ENCODE results near the gene ANKRD33B.
"Not testable (repeated sequence)": the region's sequence is repeated elsewhere in the genome, so short reads cannot be mapped to it uniquely, and the experiment has no call there.

Gene ANKRD33B

GRCh38 chr5:10537624-10538023 is 26.2 kb upstream of the ANKRD33B start:
- no peak for DNase-seq (ENCODE audit: low spot score)

- no peak for DNase-seq (ENCODE audit: low spot score)
These were observed 25.6 kb upstream of the ANKRD33B start for GRCh38 chr5:10538103-10538788.

DNA sequence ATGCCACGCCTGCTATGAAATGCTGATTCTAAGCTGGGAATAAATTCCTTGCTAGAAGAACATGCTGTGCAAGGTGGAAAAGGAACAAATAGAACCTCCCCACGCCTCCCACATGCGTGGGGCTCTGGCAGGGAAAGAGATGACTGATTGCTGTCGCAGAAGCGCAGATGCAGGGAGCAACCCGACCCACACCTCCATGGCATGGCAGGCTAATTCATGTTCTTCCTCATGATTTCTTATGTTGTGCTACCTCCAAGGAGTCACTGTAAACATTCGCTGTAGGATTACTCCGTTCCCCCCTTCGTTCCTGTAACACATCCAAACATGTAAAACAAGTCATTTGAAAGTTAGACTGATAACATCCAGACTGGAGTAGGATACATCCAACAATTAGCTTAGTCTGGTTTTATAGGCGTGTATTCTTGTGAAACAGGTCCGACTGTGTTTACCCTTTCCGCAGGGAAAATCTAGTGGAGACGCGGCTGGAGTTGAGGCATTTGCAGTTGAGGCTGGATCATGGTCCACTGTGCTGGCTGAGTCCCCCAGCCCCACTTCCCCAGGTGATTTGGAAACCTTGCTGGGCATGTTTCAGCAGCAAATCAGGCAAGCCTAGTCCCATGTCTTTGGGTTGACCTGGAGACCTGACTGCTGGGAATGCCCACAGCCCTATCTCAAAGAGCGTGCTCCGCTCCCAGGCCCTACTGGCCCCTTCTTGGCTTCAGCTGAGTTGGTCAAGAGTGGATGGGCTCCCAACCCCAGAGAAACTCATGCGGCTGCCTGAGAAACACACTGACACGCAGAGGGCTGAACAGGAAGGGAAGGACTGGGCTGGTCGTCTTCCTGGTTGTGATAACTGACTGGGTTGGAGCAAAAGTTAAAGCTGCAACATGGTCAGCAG is 24.8 kb upstream of the ANKRD33B start:
- DNase-seq (ENCODE audit: low spot score) = no peak

- no peak for DNase-seq (ENCODE audit: low spot score)
These were observed 24.2 kb upstream of the ANKRD33B start for GRCh38 chr5:10539687-10539998.

- DNase-seq (ENCODE audit: low spot score) = no peak
These were observed 23.8 kb upstream of the ANKRD33B start for GRCh38 chr5:10540036-10540544.

DNA sequence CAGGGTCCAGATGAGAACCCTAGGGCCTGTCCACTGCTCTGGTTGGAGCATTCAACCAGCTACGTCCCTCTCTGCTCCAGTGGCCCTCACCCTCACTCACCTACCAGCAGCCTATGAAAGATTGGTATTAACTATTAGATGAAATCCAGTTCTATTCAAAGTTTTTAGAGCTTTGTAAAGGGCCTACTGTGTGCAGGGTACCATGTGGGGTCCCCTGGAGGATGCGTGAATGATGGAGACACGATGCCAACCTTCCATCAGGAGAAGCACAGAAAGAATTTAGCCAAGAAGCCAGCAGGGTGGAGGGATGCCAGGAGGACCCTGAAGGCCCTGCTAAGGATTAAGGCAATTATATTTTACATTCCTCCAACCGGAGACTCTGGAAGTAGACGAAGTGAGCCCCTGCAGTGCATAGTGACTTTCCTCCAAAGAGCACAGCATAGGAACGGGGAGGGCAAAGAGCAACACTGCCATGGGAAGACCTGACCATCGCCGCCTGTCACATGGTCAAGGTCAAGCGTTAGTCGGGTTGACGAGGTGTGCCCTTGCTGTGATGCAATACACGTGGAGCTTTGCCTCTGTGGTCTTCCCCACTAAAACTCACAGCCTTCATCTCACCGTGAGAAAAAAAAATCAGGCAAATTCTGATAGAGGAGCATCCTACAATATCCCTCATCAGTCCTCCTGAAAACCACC is 22.8 kb upstream of the ANKRD33B start:
- no peak for DNase-seq (ENCODE audit: low spot score)

- no peak for DNase-seq (ENCODE audit: low spot score)
These were observed 21.8 kb upstream of the ANKRD33B start for GRCh38 chr5:10542055-10542550.

DNA sequence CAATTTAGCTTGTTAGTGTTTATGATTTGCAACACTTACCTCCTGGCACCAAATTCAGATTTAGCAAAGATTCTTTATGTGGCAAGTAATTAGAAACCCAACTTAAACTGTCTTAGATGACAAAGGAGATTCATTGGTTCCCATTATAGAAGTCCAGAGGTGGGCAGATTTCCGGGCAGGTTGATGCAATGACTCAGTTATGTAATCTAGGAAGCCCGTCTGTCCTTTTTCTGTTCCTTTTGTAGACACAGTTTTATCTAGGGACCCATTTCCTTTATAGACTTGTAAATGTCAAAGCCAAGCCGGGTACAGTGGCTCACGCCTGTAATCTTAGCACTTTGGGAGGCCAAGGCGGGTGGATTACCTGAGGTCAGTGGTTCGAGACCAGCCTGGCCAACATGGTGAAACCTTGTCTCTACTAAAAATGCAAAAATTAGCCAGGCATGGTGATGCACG is 20.3 kb upstream of the ANKRD33B start:
- no peak for DNase-seq (ENCODE audit: low spot score)

DNA sequence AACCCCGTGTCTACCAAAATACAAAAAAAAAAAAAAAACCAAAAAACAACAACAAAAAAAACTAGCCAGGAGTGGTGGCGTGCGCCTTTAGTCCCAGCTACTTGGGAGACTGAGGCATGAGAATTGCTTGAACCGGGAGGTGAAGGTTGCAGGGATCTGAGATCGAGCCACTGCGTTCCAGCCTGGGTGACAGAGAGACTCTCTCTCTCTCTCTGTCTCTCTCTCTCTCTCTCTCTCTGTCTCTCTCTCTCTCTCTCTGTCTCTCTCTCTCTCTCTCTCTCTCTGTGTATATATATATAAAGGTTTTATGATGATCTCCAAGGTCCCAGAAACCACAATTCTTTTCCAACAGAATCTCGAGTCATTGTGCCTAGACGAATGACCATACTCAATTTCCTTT is 18.8 kb upstream of the ANKRD33B start:
- DNase-seq (ENCODE audit: low spot score) = no peak

DNA sequence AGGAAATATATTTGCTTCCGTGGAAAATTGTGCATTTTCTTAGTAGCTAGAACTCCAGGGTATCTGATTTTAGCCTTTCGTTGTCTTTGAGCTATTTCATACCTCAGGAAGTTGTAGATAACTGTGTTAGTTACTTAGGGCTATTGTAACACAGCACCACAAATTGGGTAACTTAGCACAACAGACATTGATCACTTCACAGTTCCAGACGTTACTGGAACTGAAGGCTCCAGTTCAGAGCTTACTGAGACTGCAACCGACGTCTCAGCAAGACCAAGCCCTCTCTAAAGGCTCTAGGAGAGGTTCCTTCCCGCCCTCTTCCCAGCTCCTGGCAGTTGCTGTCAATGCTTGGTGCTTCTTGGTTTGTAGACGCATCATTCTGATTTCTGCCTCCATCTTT is 17.7 kb upstream of the ANKRD33B start:
- no peak for DNase-seq (ENCODE audit: low spot score)

- DNase-seq (ENCODE audit: low spot score) = no peak
These were observed 15.3 kb upstream of the ANKRD33B start for GRCh38 chr5:10548418-10549122.

- not testable (repeated sequence) for DNase-seq (ENCODE audit: low spot score)
These were observed 14.8 kb upstream of the ANKRD33B start for GRCh38 chr5:10549123-10549514.

- no peak for DNase-seq (ENCODE audit: low spot score)
These were observed 13.5 kb upstream of the ANKRD33B start for GRCh38 chr5:10550222-10550995.

GRCh38 chr5:10551782-10552138 is 12.1 kb upstream of the ANKRD33B start:
- DNase-seq (ENCODE audit: low spot score) = no peak

DNA sequence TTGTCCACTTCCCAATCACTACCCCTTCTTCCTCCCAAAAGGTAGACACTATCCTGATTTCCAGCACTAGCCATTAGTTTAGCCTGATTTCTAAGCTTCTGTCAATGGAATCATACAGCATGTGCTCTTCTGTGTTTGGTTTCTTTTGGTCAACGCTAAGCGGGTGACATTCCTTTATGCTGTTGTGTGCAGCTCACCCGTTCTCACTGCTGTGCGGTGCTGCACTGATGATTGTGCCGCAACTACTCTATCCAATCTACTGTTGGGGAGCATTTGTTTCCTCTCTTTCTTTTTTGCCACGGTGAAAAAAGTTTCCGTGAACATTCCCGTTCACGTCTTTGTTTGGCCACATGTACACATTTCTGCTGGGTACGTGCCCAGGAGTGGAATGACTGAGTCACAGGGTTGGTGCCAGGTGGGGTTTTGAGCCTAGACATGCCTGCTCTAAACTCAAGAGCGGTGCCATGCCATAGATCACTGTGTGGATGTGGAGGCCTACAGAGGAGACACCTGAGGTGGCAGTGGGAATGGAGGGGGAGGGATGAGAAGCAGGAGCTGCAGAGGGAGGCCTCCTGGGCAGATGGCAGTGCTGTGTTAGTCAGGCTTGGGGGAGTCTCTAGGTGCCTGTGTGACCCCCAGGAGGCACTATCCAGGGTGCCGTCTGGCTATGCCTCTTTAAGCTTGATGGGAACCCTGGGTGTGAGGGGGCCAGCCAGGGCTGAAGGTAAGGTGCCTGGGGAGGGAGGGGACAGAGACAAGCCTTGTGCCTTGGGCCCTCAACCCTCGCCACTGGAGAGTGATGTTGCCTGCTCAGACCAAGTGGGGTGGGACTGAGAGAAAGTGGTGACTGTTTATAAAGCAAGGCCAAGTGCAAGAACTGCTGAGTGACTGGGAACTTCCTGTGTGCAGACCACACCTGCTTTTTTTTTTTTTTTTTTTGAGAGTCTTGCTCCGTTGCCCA is 11.4 kb upstream of the ANKRD33B start:
- DNase-seq (ENCODE audit: low spot score) = no peak

DNA sequence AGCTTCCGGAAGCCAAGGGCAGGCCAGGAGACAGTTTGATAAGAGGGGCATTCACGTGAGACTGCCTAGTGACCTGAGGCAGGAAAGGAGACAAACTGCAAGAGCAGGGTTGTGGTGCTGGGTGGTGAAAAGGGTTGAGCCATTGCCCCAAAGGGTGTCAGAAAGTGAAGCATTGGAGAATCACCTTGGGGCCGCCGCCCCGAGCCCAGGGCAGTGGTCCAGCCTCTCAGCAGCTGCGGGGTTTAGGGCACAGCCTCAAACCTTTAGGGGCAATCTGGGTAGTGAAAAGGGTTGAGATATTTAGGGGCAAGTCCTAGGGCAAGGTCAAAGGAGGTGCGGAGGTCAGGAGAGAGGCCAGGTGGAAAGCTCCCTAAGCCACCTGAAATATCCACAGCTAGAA is 10.4 kb upstream of the ANKRD33B start:
- DNase-seq (ENCODE audit: low spot score) = no peak

DNA sequence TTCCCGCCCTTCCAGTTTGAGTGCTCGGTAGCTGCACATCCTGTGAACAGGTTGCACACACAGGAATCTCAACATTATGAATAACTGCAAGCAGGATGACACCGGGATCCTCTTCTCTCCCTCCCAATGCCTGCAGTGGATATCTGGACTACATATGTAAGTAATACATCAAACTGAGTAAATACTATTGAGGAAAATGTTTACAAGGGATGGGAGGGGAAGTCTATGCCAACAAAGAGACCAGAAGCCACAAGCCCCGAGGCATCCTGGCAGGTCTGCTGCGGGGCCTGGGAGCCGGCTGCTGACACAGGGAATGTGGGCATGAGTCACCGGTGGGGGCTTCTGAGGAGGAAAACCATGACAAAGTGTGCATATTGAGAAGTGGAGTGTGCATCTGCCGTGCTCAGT is 8.6 kb upstream of the ANKRD33B start:
- no peak for DNase-seq (ENCODE audit: low spot score)

GRCh38 chr5:10556289-10556807 is 7.5 kb upstream of the ANKRD33B start:
- DNase-seq (ENCODE audit: low spot score) = no peak

- no peak for DNase-seq (ENCODE audit: low spot score)
These were observed 6.8 kb upstream of the ANKRD33B start for GRCh38 chr5:10556893-10557746.
